Measurements from ENCODE around the gene RPP40. TPM values are rescaled to one million over a fixed set of nuclear protein-coding genes. Genes with fewer than 3 reads are reported as not detected.

RPP40 gene
- total RNA-seq, 4 donors from 2014 or later: 12.3 to 24.9 (median 16.1) TPM

DNA sequence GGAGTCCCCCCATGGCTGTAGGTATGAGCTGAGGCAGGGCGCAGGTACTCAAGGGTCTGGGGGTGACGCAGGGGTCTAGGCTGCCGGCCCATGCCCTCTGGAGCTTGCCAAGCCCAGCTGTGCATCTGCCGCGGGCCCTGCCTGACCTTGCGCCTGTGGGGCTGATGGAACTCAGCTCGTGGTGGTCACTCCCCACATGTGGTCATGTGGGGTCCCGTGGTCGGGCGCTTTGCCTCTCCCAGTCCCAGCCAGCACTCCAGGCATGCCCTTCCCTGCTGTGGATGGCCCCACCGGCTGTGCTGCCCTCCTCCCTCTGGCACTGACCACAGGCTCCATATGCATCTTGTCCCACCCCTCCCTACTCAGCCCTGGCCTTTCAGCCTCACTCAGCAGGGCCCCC is 57.3 kb downstream of the RPP40 start:
- TF ChIP-seq CTCF (IDR thresholded peaks at IDR 0.05): no peak
- no peak for TF ChIP-seq POLR2A (IDR thresholded peaks at IDR 0.05)
- DNase-seq: no peak
- Histone ChIP-seq H3K27me3 (no peaks in the 10 kb centered on the region), H3K9me3 (no peaks in the 10 kb centered on the region), H3K4me3 (no peak overlapping the region), H3K27ac (no peak overlapping the region), H3K36me3 (peaks cover 0 to 69% (median 10%) of the 10 kb centered on the region in 3 donors), H3K4me1 (peaks cover 13 to 30% (median 15%) of the 10 kb centered on the region in 3 donors)
- intact Hi-C loops (cut with DNase I): no loop called here
- 74 to 89% methylated on average over 4 of the region's 11 CpGs for WGBS, 2 donors

Other genes with a start within 250 kb of the RPP40 start
- gene CDYL, start 227.6 kb downstream of the RPP40 start, total RNA-seq: 10 to 100 TPM; 15.2 to 43.5 (median 19.6) TPM
- 1 to 10 TPM; 1.1 to 3.0 (median 1.6) TPM for gene PPP1R3G, start 81.3 kb upstream of the RPP40 start, total RNA-seq

Data from esophagus squamous epithelium (tissue), 5 donors.